ENCODE measurements around the gene RPS27A. TPM values are rescaled to one million over a fixed set of nuclear protein-coding genes. Genes with fewer than 3 reads are reported as not detected.
"Not testable (repeated sequence)": the region's sequence is repeated elsewhere in the genome, so short reads cannot be mapped to it uniquely, and the experiment has no call there.

Gene RPS27A
- total RNA-seq, 1 experiment from 2014 or later, result 2,624 TPM

- DNase-seq (ENCODE audit: low read depth, low spot score), result peak; percentile 60
- in situ Hi-C loops (cut with HindIII; ENCODE audit: low pct_unique_long_range_greater_than_20kb, low sequenced_read_pairs), result not testable (repeated sequence)
Measured at GRCh38 chr2:55279859-55280424, 47.5 kb downstream of the RPS27A start.

DNA sequence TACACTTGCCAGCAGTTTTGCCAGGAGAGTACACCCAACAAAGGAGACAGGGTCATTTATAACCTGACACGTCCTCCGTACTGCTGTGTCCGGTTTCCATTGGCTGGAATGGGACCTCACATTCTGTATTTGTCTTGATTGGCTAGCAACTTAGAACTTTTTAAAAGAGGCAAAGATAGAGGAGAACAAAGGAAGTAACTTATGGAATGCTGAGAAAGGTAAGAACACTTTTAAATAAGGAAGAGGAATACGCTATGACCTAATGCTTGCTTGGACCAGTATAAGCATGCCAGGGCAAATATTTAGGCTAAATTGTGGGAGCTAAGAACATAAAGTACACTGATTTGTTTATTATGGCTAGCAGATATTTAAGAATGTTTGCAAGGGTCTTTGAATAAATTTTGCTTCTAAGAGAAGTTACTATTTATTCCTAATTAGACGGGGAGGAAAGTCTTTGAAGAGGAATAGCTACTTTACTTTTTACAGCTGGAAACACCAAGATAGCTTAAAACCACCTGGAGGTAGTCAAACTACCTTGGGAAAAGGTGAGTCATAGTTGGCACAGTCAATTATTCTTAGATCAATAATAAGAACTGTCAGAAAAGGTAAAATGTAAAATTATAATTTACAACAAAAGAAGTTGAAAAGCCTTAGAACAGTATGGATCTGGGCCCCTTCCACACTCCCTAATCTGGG lies 48.5 kb downstream of the RPS27A start:
- DNase-seq (ENCODE audit: low read depth, low spot score); in situ Hi-C loops (cut with HindIII; ENCODE audit: low pct_unique_long_range_greater_than_20kb, low sequenced_read_pairs): not testable (repeated sequence)

GRCh38 chr2:55282110-55282917 lies 49.8 kb downstream of the RPS27A start:
- in situ Hi-C loops (cut with HindIII; ENCODE audit: low pct_unique_long_range_greater_than_20kb, low sequenced_read_pairs), result no loop called here
- DNase-seq (ENCODE audit: low read depth, low spot score), result no peak

GRCh38 chr2:55283083-55283482 lies 50.6 kb downstream of the RPS27A start:
- no peak for DNase-seq (ENCODE audit: low read depth, low spot score)
- in situ Hi-C loops (cut with HindIII; ENCODE audit: low pct_unique_long_range_greater_than_20kb, low sequenced_read_pairs), result no loop called here

Other genes with a start within 250 kb of the RPS27A start
- gene RTN4, start 182.2 kb upstream of the RPS27A start, total RNA-seq (2014; rRNA removed; shearing (Covaris generic)), result 117 and 120 TPM in 2 replicates
- gene CLHC1, start 395 bp upstream of the RPS27A start, total RNA-seq (2014; rRNA removed; shearing (Covaris generic)), result 7.1 and 7.9 TPM in 2 replicates
- 108 and 109 TPM in 2 replicates for gene MTIF2, start 36.5 kb downstream of the RPS27A start, total RNA-seq (2014; rRNA removed; shearing (Covaris generic))
- 139 and 161 TPM in 2 replicates for gene CCDC88A, start 187.2 kb downstream of the RPS27A start, total RNA-seq (2014; rRNA removed; shearing (Covaris generic))